GM12878 (cell line): ENCODE results near the gene KRCC1.

Experiments used
- MTA3 ChIP-seq: IDR thresholded peaks from 2 replicates; pipeline ENCODE4 v1.6.1; 2012; ENCODE audit warnings: low read length, inconsistent platforms, borderline replicate concordance
- SIX5 ChIP-seq: IDR thresholded peaks from 2 replicates; pipeline ENCODE4 v1.6.1; 2011; ENCODE audit warnings: mild to moderate bottlenecking, low read depth, low read length, moderate library complexity; ENCODE audit not compliant: severe bottlenecking

DNA sequence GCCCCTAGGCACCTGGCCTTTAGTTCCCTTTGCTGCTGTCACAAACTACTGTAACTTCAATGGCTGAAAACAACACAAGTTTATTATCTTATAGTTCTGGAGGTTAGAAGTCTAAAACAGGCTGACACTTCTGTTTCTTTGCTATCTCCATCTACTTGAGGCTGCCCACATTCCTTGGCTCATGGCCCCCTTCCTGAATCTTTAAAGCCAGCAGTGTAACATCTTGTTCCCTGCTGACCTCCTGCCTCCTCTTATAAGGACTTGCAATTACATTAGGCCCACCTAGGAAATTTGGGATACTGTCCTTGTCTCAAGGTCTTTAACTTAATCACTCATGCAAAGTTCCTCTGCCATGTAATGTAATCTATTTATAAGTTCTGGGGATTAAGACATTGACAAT is 18.6 kb upstream of the KRCC1 start:
- TF ChIP-seq MTA3 (no peak), SIX5 (no peak)
